Measurements from ENCODE around the gene UGT1A9.
"Not testable (repeated sequence)": the region's sequence is repeated elsewhere in the genome, so short reads cannot be mapped to it uniquely, and the experiment has no call there.

The UGT1A9 gene

DNA sequence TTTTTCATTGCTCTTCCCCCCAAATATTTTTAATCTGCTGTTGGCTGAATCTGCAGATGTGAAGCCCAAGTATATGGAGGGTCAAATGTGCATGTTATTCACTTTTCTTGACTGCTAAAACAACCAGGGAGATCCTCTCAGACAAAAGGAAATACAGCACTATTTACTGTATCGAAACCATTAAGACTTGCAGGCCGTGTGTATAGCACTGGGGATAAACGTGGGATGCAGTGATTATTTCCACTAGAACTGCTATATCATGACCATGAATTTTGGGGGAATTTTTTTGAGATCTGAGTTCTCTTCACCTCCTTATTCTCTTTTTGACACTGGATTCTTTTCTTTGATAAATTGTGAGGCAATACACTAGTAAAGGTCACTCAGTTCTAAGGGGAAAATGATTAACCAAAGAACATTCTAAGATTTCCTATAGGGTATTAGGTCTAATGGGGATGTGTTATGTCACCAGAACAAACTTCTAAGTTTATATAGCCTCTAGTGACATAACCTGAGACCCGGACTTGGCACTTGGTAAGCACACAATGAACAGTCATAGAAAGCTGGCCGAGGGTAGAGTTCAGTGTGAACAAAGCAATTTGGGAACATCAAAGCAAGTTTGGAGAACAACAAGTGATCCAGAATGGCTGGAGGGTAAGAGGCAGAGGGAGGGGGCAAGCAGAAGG is 73.5 kb downstream of the UGT1A9 start:
- ChIA-PET CTCF (no interaction called here), POLR2A (ENCODE audit: low non-redundant PET) (no interaction called here)
- TF ChIP-seq, protein P1, sequence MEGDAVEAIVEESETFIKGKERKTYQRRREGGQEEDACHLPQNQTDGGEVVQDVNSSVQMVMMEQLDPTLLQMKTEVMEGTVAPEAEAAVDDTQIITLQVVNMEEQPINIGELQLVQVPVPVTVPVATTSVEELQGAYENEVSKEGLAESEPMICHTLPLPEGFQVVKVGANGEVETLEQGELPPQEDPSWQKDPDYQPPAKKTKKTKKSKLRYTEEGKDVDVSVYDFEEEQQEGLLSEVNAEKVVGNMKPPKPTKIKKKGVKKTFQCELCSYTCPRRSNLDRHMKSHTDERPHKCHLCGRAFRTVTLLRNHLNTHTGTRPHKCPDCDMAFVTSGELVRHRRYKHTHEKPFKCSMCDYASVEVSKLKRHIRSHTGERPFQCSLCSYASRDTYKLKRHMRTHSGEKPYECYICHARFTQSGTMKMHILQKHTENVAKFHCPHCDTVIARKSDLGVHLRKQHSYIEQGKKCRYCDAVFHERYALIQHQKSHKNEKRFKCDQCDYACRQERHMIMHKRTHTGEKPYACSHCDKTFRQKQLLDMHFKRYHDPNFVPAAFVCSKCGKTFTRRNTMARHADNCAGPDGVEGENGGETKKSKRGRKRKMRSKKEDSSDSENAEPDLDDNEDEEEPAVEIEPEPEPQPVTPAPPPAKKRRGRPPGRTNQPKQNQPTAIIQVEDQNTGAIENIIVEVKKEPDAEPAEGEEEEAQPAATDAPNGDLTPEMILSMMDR (conservative IDR thresholded peaks at IDR 0.05; ENCODE audit: low read depth): no peak
- no peak for DNase-seq (ENCODE audit: low spot score)
- no peak overlapping the region for H3K27ac ChIP-seq

DNA sequence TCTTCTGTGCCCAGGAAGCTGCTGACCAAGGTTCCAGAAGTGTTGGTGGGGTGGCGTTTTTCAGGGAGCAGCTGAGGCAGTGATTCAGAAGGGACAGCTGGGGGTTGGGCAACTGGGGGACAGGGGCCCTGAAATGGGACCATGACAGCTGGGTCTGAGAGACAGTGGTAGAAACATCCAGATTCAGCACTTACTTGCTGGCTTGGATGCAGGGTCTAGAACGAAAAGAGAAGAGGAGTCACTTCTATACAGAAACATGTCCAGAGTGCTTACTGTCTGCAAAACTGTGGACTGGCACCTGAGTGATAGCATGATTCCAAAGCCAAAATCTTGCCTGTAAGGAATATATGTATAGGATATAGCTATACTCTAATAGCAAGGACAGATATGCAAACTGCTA is 74.1 kb downstream of the UGT1A9 start:
- H3K27ac ChIP-seq; POLR2A ChIA-PET (ENCODE audit: low non-redundant PET); DNase-seq (ENCODE audit: low spot score): not testable (repeated sequence)
- CTCF ChIA-PET: interaction anchor here (0.6 kb wide), 1 partner anchor 266 kb away, joined by 5 read pairs; no protein-coding TSS in a partner anchor

DNA sequence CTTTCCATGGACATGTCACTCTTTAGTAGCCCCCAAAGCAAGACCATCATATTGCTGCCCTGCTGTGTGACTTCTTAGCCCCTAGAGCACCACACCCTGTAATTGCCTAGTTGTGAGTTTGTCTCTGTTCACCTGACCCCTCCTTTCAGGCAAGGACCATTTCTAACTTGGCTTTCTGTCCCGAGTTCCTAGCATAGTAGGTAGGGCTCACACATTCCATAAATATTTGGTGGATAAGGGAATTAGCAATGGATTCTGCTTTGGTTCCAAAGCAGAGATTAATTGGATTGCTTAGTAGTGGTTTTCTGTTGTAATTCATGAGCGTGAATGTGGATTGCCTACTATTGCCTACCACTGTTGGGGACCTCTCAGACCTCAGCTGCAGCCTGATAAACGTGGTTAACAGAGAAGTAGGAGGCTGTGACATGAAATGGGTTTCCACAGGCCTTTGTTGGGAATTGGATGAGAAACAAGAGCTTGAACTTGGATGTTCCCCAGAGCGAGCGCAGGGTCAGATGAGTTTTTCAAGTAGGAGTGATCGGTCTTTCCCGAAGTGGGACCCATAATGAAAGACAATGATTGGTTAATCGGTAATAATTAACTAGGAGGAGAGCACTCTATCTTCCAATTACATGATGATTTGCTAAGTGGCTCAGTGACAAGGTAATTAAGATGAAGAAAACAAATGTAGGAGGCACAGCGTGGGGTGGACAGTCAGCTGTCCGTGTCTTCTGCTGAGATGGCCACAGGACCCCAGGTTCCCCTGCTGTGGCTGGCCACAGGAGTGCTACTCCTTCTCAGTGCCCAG is 75.0 kb downstream of the UGT1A9 start:
- POLR2A ChIA-PET (ENCODE audit: low non-redundant PET): no interaction called here

DNA sequence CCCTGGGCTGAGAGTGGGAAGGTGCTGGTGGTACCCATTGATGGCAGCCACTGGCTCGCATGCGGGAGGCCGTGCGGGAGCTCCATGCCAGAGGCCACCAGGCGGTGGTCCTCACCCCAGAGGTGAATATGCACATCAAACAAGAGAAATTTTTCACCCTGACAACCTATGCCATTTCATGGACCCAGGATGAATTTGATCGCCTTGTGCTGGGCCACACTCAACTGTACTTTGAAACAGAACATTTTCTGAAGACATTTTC is 75.5 kb downstream of the UGT1A9 start:
- POLR2A ChIA-PET (ENCODE audit: low non-redundant PET): no interaction called here
- DNase-seq (ENCODE audit: low spot score): no peak
- CTCF ChIA-PET: no interaction called here
- TF ChIP-seq, protein P1 (conservative IDR thresholded peaks at IDR 0.05; ENCODE audit: low read depth): no peak
- H3K27ac ChIP-seq: no peak overlapping the region

More for the DNA sequence above, 75.0 kb downstream of the UGT1A9 start:
- no peak for DNase-seq (ENCODE audit: low spot score)
- no peak overlapping the region for H3K27ac ChIP-seq
- TF ChIP-seq, protein P1 (conservative IDR thresholded peaks at IDR 0.05; ENCODE audit: low read depth): no peak
- CTCF ChIA-PET: interaction anchor here (0.6 kb wide), 1 partner anchor 265 kb away, joined by 5 read pairs; no protein-coding TSS in a partner anchor

DNA sequence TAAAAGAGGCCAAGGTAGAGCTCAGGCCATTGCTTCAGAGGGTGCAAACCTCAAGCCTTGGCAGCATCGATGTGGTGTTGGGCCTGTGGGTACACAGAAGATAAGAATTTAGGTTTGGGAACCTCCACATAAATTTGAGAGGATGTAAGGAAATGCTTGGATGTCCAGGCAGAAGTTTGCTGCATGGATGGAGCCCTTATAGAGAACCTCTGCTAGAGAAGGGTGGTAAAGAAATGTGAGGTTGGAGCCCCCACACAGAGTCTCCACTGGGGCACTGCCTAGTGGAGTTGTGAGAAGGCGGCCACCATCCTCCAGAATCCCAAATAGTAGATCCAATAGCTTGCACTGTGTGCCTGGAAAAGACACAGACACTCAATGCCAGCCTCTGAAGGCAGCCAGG is 79.0 kb downstream of the UGT1A9 start:
- POLR2A ChIA-PET (ENCODE audit: low non-redundant PET); DNase-seq (ENCODE audit: low spot score); H3K27ac ChIP-seq; CTCF ChIA-PET: not testable (repeated sequence)

DNA sequence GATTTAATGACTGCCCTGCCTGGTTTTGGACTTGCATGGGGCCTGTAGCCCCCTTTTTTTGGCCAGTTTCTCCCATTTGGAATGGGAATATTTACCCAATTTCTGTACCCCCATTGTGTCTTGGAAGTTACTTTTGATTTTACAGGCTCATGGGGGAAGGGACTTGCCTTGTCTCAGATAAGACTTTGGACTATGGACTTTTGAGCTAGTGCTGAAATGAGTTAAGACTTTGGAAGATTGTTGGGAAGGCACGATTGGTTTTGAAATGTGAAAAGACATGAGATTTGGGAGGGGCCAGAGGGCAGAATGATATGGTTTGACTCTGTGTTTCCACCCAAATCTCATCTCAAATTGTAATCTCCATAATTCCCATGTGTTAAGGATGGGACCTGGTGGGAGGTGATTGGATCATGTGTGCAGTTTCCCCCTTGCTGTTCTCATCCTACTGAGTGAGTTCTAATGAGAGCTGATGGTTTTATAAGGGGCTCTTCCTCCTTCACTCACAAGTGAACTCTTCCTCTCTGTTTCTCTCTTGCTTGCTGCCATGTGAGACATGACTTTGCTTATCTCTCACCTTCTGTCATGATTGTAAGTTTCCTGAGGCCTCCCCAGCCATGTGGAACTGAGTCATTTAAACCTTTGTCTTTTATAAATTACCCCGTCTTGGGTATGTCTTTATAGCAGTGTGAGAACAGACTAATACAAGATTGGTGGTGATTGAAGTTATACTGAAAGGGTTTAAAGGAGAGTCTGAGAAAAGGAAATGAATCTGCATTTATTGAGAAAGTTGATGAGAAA is 79.7 kb downstream of the UGT1A9 start:
- POLR2A ChIA-PET (ENCODE audit: low non-redundant PET); CTCF ChIA-PET; DNase-seq (ENCODE audit: low spot score); H3K27ac ChIP-seq: not testable (repeated sequence)

DNA sequence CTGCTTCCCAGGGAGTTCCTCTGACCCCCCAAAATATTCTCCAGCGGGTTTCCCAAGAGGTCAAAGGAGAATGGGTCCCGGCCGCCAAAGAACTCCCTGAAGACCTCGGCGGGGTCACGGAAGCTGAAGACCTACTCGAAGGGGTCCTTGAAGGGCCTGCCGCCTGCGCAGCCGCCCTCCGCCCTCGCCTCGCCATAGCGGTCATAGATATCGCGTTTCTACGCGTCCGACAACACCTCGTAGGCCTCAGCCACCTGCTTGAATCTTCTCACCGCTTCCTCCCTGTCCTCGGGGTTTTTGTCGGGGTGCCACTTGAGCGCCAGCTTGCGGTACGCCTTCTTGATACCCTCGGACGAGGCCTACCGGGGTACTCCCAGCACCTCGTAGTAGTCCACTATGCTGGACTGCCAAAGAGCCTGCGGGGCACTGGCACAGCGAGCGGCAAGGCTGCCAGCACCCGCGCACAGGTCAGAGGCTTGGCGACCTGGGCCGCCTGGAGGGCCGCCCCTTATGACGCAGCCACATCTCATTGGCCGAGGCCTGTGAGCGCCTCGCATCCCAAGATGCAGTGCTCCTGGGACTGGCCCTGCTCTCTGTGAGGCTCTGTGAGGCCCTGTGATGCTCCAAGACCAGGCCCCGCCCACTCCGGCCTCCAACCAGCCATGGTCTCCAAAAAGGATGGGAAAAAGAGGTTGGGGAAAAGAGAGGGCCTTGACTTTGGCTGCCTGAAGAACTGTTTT is 83.3 kb downstream of the UGT1A9 start:
- ChIA-PET CTCF (no interaction called here), POLR2A (ENCODE audit: low non-redundant PET) (no interaction called here)
- no peak for DNase-seq (ENCODE audit: low spot score)
- no peak overlapping the region for H3K27ac ChIP-seq
- TF ChIP-seq, protein P1 (conservative IDR thresholded peaks at IDR 0.05; ENCODE audit: low read depth): no peak
